ENCODE results near the gene PTPRU.

The PTPRU gene

DNA sequence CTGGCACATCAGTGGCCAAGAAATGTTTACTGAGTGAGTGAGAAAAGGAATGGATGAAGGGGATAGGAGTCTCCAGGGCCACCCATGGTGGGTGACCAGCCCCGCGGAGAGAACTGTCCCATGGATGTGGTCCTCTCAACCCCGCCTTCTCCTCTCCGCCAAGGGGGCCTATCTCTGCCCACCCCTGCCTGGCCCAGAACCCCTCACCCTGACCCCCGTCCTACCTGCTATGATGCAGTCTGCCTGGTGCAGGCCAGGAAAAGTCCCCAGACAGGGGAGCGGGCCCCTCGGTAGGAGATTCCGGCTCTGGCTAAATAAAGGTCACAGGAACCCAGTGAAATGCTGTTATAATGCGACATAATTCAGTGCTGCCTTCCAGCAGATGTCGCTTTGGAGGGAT lies 107.6 kb downstream of the PTPRU start:
- TF ChIP-seq, protein P1, sequence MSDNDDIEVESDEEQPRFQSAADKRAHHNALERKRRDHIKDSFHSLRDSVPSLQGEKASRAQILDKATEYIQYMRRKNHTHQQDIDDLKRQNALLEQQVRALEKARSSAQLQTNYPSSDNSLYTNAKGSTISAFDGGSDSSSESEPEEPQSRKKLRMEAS (IDR thresholded peaks at IDR 0.05; ENCODE audit: low read depth, low read length) = no peak
- TF ChIP-seq POLR2A (IDR thresholded peaks at IDR 0.05; ENCODE audit: extremely low read depth, insufficient read length) (no peak), MYC (IDR thresholded peaks at IDR 0.05; ENCODE audit: low read depth, low read length) (no peak)
- no peak for DNase-seq (ENCODE audit: low read depth)
- no peak overlapping the region for H3K4me3 ChIP-seq (ENCODE audit: low read depth, low read length)

DNA sequence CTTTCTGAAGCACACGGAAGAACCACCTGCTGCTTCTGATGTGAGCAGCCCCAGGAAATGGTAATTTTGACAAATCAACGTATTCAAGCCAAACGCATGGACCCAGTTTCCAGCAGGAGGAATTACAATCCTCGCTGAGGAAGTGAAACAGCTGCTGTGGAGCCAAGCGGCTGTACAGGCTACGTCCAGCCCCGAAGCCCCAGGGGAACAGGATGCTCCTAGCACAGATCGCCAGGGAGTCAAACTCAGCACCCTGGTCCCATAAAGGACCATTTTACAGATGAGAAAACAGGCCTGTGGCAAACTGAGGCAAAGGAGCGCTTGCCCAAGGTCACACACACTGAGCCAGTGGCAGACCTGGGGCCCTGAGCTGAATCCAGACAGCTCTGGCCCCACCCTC lies 108.0 kb downstream of the PTPRU start:
- H3K4me3 ChIP-seq (ENCODE audit: low read depth, low read length) = no peak overlapping the region
- TF ChIP-seq, protein P2, sequence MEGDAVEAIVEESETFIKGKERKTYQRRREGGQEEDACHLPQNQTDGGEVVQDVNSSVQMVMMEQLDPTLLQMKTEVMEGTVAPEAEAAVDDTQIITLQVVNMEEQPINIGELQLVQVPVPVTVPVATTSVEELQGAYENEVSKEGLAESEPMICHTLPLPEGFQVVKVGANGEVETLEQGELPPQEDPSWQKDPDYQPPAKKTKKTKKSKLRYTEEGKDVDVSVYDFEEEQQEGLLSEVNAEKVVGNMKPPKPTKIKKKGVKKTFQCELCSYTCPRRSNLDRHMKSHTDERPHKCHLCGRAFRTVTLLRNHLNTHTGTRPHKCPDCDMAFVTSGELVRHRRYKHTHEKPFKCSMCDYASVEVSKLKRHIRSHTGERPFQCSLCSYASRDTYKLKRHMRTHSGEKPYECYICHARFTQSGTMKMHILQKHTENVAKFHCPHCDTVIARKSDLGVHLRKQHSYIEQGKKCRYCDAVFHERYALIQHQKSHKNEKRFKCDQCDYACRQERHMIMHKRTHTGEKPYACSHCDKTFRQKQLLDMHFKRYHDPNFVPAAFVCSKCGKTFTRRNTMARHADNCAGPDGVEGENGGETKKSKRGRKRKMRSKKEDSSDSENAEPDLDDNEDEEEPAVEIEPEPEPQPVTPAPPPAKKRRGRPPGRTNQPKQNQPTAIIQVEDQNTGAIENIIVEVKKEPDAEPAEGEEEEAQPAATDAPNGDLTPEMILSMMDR (IDR thresholded peaks at IDR 0.05; ENCODE audit: low read depth, low read length) = no peak
- no peak for TF ChIP-seq MYC (IDR thresholded peaks at IDR 0.05; ENCODE audit: low read depth, low read length)
- TF ChIP-seq POLR2A (IDR thresholded peaks at IDR 0.05; ENCODE audit: extremely low read depth, insufficient read length) = no peak
- TF ChIP-seq, protein P1 (IDR thresholded peaks at IDR 0.05; ENCODE audit: low read depth, low read length) = no peak
- DNase-seq (ENCODE audit: low read depth) = no peak

DNA sequence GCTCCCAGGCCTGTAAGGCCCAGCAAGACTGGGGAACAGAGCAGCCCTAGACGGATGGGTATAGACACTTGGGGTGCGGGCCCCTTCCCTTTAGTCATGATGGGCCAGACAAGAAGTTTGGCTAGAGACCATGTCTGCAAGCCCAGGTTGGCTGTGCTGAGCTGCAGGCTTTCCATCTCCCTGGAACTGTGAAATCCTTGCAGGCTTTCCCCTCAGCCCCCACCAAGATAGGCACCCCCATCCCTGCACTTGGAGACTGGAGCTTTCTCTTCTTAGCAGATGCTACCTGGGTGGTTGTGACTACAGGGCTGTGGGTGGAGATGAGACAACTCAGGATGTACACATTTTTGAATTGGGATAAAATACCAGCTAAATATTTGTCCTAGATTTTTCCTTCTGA lies 110.3 kb downstream of the PTPRU start:
- no peak overlapping the region for H3K4me3 ChIP-seq (ENCODE audit: low read depth, low read length)
- TF ChIP-seq POLR2A (IDR thresholded peaks at IDR 0.05; ENCODE audit: extremely low read depth, insufficient read length) (no peak), MYC (IDR thresholded peaks at IDR 0.05; ENCODE audit: low read depth, low read length) (no peak)
- TF ChIP-seq, protein P1 (IDR thresholded peaks at IDR 0.05; ENCODE audit: low read depth, low read length) = no peak
- TF ChIP-seq, protein P2 (IDR thresholded peaks at IDR 0.05; ENCODE audit: low read depth, low read length) = no peak
- DNase-seq (ENCODE audit: low read depth) = no peak

DNA sequence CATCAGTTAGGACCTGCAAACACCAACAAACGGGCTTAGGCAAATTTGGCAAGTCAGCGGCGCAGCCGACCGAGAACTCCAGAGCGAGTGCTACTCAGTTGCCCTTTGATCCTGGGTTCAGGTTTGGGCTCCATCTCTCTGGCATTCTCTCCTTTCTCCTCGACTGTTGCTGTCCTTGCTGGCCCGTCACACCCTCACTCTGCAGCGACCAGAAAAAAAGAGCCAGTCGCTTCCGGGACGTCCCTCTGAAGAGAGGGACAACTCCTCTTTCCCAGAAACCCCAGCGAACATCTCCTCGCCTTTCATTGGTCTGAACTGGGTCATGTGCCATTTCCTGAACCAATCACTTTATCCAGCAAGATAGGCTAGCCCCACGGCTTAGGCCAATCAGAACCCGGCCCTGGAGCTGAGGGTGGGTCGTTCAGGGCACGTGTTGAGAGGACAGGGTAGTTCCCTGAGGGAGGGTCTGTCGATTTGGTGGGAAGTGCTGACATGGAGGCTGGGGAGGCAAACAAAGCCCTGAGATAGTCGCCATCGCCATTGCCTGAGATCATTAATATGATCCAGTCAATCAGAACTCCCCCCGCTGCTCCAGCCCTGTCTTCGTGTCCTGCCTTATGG lies 113.7 kb downstream of the PTPRU start:
- TF ChIP-seq MYC (IDR thresholded peaks at IDR 0.05; ENCODE audit: low read depth, low read length) (no peak), POLR2A (IDR thresholded peaks at IDR 0.05; ENCODE audit: extremely low read depth, insufficient read length) (no peak)
- TF ChIP-seq, protein P2 (IDR thresholded peaks at IDR 0.05; ENCODE audit: low read depth, low read length) = no peak
- TF ChIP-seq, protein P1 (IDR thresholded peaks at IDR 0.05; ENCODE audit: low read depth, low read length) = no peak
- no peak for DNase-seq (ENCODE audit: low read depth)
- H3K4me3 ChIP-seq (ENCODE audit: low read depth, low read length) = no peak overlapping the region

DNA sequence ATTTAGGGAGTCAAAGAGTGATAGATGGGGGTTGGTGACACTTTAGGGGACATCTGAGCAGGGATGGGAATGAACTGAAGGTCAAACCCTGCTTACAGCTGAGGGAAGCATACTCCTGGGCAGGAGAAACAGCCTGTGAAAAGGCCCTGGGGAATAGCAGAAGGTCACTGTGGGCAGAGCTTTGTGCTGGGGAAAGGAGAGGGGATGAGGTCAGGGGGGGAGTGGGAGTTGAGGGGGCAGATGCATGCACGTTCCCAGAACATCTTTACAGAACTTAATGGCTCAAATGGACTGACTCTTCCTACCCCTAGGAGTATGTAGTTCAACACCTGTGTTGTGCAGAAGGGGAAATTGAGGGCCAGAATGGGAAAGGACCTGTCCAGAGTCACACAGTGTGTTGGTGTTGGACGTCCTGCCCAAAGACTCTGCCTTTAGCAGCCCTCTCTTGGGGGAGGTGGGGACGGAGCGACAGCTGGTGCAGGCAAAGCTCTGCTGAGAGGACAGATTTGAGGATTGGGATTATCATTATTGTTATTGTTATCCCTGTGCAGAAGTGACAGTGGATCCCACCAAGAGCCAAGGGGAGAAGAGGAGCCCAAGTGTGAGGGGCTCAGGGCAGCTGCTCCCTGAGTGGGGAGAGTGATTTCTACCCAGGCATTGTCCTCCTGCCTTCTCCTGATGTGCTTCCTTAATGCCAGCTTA lies 116.5 kb downstream of the PTPRU start:
- no peak overlapping the region for H3K4me3 ChIP-seq (ENCODE audit: low read depth, low read length)
- no peak for TF ChIP-seq MYC (IDR thresholded peaks at IDR 0.05; ENCODE audit: low read depth, low read length)
- TF ChIP-seq, protein P2 (IDR thresholded peaks at IDR 0.05; ENCODE audit: low read depth, low read length) = no peak
- no peak for DNase-seq (ENCODE audit: low read depth)

DNA sequence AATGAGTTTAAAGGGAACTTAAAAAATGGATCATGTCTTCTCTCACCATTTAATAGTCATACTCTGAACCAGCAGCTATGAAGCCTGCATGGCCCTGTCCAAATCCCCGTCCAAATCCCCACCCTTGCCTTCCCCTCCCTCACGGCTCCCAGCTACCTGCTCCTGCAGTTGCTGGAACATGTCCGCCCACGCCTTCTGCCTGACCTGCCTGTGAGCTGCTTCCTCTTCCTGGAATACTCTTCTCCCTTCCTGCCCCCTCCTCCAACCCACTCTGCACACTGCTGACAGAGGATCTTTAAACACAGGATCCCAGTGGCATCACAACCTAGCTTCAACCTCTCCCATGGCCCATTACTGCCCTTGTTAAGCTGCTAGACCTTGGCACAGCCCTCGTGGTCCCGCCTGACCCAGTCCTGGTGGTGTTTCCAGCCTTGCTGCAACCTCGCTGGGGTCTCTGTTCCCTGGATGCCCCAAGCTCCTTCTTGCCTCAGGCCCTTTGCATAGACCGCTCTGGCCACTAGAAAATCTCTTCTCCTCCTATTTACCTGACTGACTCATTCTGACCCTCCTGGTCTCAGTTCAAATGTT lies 118.3 kb downstream of the PTPRU start:
- DNase-seq (ENCODE audit: low read depth) = no peak
- H3K4me3 ChIP-seq (ENCODE audit: low read depth, low read length) = no peak overlapping the region
- TF ChIP-seq, protein P2 (IDR thresholded peaks at IDR 0.05; ENCODE audit: low read depth, low read length) = no peak
- TF ChIP-seq POLR2A (IDR thresholded peaks at IDR 0.05; ENCODE audit: extremely low read depth, insufficient read length) (no peak), MYC (IDR thresholded peaks at IDR 0.05; ENCODE audit: low read depth, low read length) (no peak)
- TF ChIP-seq, protein P1 (IDR thresholded peaks at IDR 0.05; ENCODE audit: low read depth, low read length) = no peak
